ENCODE data around the gene SPATA17. TPM values are rescaled to one million over a fixed set of nuclear protein-coding genes. Genes with fewer than 3 reads are reported as not detected.

SPATA17 gene
- total and polyA plus RNA-seq, 2 of the 8 experiments (the other 6 are each of a cell fraction or from before 2014, with no cell fraction given): 0.17 to 0.48 TPM

DNA sequence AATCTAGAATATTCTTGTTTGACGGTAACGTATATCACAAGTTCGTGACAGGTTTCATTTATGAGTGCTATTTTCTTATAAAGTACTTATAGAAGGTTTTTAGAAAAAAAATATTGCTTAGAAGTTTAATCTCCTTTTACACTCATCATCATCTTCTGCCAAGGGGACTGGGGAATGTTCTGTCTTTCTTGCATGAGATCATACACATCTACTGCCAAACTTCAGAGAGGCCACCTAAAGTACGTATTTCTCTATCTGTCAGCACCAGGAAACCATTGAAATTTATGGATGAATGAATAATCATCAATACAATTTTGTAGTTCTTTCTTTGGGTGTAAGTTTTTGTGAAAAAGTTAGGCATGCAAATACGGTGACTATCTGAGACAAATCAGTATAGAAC, 245.8 kb downstream of the SPATA17 start (continued):
- TF ChIP-seq, protein P1, sequence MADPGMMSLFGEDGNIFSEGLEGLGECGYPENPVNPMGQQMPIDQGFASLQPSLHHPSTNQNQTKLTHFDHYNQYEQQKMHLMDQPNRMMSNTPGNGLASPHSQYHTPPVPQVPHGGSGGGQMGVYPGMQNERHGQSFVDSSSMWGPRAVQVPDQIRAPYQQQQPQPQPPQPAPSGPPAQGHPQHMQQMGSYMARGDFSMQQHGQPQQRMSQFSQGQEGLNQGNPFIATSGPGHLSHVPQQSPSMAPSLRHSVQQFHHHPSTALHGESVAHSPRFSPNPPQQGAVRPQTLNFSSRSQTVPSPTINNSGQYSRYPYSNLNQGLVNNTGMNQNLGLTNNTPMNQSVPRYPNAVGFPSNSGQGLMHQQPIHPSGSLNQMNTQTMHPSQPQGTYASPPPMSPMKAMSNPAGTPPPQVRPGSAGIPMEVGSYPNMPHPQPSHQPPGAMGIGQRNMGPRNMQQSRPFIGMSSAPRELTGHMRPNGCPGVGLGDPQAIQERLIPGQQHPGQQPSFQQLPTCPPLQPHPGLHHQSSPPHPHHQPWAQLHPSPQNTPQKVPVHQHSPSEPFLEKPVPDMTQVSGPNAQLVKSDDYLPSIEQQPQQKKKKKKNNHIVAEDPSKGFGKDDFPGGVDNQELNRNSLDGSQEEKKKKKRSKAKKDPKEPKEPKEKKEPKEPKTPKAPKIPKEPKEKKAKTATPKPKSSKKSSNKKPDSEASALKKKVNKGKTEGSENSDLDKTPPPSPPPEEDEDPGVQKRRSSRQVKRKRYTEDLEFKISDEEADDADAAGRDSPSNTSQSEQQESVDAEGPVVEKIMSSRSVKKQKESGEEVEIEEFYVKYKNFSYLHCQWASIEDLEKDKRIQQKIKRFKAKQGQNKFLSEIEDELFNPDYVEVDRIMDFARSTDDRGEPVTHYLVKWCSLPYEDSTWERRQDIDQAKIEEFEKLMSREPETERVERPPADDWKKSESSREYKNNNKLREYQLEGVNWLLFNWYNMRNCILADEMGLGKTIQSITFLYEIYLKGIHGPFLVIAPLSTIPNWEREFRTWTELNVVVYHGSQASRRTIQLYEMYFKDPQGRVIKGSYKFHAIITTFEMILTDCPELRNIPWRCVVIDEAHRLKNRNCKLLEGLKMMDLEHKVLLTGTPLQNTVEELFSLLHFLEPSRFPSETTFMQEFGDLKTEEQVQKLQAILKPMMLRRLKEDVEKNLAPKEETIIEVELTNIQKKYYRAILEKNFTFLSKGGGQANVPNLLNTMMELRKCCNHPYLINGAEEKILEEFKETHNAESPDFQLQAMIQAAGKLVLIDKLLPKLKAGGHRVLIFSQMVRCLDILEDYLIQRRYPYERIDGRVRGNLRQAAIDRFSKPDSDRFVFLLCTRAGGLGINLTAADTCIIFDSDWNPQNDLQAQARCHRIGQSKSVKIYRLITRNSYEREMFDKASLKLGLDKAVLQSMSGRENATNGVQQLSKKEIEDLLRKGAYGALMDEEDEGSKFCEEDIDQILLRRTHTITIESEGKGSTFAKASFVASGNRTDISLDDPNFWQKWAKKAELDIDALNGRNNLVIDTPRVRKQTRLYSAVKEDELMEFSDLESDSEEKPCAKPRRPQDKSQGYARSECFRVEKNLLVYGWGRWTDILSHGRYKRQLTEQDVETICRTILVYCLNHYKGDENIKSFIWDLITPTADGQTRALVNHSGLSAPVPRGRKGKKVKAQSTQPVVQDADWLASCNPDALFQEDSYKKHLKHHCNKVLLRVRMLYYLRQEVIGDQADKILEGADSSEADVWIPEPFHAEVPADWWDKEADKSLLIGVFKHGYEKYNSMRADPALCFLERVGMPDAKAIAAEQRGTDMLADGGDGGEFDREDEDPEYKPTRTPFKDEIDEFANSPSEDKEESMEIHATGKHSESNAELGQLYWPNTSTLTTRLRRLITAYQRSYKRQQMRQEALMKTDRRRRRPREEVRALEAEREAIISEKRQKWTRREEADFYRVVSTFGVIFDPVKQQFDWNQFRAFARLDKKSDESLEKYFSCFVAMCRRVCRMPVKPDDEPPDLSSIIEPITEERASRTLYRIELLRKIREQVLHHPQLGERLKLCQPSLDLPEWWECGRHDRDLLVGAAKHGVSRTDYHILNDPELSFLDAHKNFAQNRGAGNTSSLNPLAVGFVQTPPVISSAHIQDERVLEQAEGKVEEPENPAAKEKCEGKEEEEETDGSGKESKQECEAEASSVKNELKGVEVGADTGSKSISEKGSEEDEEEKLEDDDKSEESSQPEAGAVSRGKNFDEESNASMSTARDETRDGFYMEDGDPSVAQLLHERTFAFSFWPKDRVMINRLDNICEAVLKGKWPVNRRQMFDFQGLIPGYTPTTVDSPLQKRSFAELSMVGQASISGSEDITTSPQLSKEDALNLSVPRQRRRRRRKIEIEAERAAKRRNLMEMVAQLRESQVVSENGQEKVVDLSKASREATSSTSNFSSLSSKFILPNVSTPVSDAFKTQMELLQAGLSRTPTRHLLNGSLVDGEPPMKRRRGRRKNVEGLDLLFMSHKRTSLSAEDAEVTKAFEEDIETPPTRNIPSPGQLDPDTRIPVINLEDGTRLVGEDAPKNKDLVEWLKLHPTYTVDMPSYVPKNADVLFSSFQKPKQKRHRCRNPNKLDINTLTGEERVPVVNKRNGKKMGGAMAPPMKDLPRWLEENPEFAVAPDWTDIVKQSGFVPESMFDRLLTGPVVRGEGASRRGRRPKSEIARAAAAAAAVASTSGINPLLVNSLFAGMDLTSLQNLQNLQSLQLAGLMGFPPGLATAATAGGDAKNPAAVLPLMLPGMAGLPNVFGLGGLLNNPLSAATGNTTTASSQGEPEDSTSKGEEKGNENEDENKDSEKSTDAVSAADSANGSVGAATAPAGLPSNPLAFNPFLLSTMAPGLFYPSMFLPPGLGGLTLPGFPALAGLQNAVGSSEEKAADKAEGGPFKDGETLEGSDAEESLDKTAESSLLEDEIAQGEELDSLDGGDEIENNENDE (IDR thresholded peaks at IDR 0.05; ENCODE audit: insufficient replicate concordance, low read length): no peak
- TF ChIP-seq ASH2L (IDR thresholded peaks at IDR 0.05; ENCODE audit: low read length) (no peak), FOSL1 (IDR thresholded peaks at IDR 0.05; ENCODE audit: insufficient read depth, low read depth, low read length) (no peak), KDM4A (IDR thresholded peaks at IDR 0.05; ENCODE audit: low read depth, low read length, severe bottlenecking) (no peak), SAP30 (IDR thresholded peaks at IDR 0.05; ENCODE audit: insufficient read depth, insufficient replicate concordance, low read length) (no peak), RBBP5 (IDR thresholded peaks at IDR 0.05; ENCODE audit: borderline replicate concordance, low read depth, low read length) (no peak), BRCA1 (IDR thresholded peaks at IDR 0.05; ENCODE audit: low read depth, low read length) (no peak), CREB1 (IDR thresholded peaks at IDR 0.05) (no peak), EZH2 (IDR thresholded peaks at IDR 0.05; ENCODE audit: low read depth, low read length, severe bottlenecking) (no peak), SP4 (IDR thresholded peaks at IDR 0.05; ENCODE audit: low read length) (no peak), KDM5A (IDR thresholded peaks at IDR 0.05; ENCODE audit: low read length) (no peak)
- TF ChIP-seq, protein P2, sequence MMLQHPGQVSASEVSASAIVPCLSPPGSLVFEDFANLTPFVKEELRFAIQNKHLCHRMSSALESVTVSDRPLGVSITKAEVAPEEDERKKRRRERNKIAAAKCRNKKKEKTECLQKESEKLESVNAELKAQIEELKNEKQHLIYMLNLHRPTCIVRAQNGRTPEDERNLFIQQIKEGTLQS (IDR thresholded peaks at IDR 0.05; ENCODE audit: insufficient read depth, low read depth, low read length): no peak

All from H1 (cell line).